Thymus (tissue), 11 donors: ENCODE data around the gene GRM5. TPM values are rescaled to one million over a fixed set of nuclear protein-coding genes. Genes with fewer than 3 reads are reported as not detected.
A peak's percentile ranks its signal among the peaks of the same experiment; 100 is the strongest.
"Not testable (repeated sequence)": the region's sequence is repeated elsewhere in the genome, so short reads cannot be mapped to it uniquely, and the experiment has no call there.

Source experiments
- DNase-seq, 9 donors: peaks; one replicate each; pipeline ENCODE4 v3.0.0-alpha.2; 2013; ENCODE audit warnings: low spot score in 9 of 9, low read depth in 6 of 9, missing footprints in 1 of 9
- H3K27ac ChIP-seq, 2 donors: one replicate each; pipeline ENCODE4 v1.5.1; 2013; ENCODE audit warnings: control low read depth in 1 of 2, low read depth in 1 of 2, low read length in 1 of 2, mild to moderate bottlenecking in 1 of 2, moderate library complexity in 1 of 2
- H3K27me3 ChIP-seq, 2 donors: one replicate each; pipeline ENCODE4 v1.5.1; 2013; ENCODE audit warnings: low read length in 1 of 2; ENCODE audit not compliant: control insufficient read depth in 2 of 2, insufficient read depth in 1 of 2
- H3K36me3 ChIP-seq, 2 donors: one replicate each; pipeline ENCODE4 v1.5.1; 2013; ENCODE audit warnings: low read length in 1 of 2, mild to moderate bottlenecking in 1 of 2, moderate library complexity in 1 of 2; ENCODE audit not compliant: control insufficient read depth in 2 of 2, insufficient read depth in 2 of 2
- H3K4me1 ChIP-seq, 2 donors: one replicate each; pipeline ENCODE4 v1.5.1; 2013; ENCODE audit warnings: low read length in 2 of 2; ENCODE audit not compliant: control insufficient read depth in 2 of 2, insufficient read depth in 2 of 2
- H3K4me3 ChIP-seq, 2 donors: one replicate each; pipeline ENCODE4 v1.5.1; 2013; ENCODE audit warnings: low read length in 2 of 2, control low read depth in 1 of 2, mild to moderate bottlenecking in 1 of 2
- H3K9me3 ChIP-seq, 2 donors: one replicate each; pipeline ENCODE4 v1.5.1; 2013; ENCODE audit warnings: low read length in 1 of 2, mild to moderate bottlenecking in 1 of 2; ENCODE audit not compliant: control insufficient read depth in 2 of 2, insufficient read depth in 1 of 2
- WGBS: extraction: QIAGEN DNeasy Blood & Tissue Kit; methylation state at CpG from one replicate; pipeline ENCODE4 v1.1.7; 2013; 5-methylcytosine and 5-hydroxymethylcytosine counted together
- polyA plus RNA-seq: library from polyadenylated mRNA; stranded (reverse); fragments of 200-250 nt; gene quantifications from one replicate; pipeline ENCODE4 v1.2.3, GENCODE V29; 2013
- total RNA-seq: library from RNA; stranded (reverse); fragments of 120-200 nt; gene quantifications from one replicate; pipeline ENCODE4 v1.2.4, GENCODE V29; 2013
- donor health status: healthy.

The GRM5 gene
- total and polyA plus RNA-seq, 2 donors = 0.05 TPM

DNA sequence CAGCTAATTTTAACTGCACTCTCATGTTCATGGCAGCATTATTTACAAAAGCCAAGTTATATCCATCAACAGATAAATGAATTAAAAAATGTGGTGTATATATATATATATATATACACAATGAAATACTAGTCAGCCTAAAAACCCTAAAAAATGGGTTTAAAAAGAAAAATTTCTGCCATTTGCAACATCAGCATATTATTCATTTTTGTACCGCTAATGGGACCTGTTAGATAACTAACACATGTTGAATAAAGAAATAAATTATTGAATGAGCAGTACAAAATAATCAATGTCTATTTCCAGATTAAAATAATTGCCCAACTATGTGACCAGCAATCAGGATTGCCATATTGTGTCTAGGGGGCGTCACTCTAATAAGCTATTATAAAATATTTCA lies 211.8 kb downstream of the GRM5 start:
- 92% methylated on average over 2 of the region's 2 CpGs for WGBS
- DNase-seq, H3K4me1 ChIP-seq, H3K9me3 ChIP-seq, H3K27me3 ChIP-seq, H3K4me3 ChIP-seq, H3K36me3 ChIP-seq, H3K27ac ChIP-seq: not testable (repeated sequence)

DNA sequence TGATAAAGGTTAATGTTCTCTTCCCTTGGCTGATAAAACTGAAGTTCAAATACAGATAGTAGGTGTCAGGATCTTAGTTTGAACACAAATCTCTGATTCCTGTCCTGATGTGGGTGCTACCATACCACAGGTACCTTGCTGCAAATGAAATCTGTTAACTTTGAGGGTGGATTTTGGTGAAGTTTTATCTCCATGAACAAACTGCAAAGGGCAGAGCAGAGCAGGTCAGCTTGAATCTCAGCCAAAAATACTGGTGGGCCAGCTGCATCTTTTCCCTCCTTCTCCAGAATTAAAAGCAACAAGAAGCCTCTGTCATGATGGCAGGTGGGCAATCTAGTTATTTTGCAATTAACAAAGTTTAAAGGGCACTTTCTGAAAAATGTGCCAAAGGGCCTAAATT lies 214.2 kb downstream of the GRM5 start:
- H3K36me3 ChIP-seq, H3K9me3 ChIP-seq, H3K4me1 ChIP-seq, H3K27ac ChIP-seq, H3K27me3 ChIP-seq, H3K4me3 ChIP-seq: not testable (repeated sequence)
- DNase-seq = peak in 1 of 9 donors; percentile 16

DNA sequence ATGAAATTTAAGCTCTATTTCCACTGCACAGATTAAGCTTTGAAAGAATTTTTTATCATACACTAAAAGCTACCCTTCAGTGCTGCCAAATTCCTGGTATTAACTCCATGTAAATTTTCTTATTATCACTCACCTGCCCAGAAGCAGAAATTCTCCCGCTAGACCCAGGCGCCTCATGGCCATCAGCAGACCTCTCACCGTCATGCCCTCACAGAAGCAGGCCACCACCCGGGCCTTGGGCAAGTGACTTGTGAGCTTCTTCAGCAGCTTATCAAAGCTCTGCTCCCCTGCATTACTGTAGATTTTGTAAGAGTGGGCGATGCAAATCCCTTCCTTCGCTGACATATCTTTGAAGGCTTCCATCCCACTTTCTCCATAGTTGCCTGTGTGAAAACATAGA lies 216.0 kb downstream of the GRM5 start:
- not testable (repeated sequence) for H3K27ac ChIP-seq, H3K9me3 ChIP-seq, H3K4me3 ChIP-seq, DNase-seq, H3K27me3 ChIP-seq, H3K4me1 ChIP-seq, H3K36me3 ChIP-seq
- 95% methylated on average over 4 of the region's 6 CpGs for WGBS

DNA sequence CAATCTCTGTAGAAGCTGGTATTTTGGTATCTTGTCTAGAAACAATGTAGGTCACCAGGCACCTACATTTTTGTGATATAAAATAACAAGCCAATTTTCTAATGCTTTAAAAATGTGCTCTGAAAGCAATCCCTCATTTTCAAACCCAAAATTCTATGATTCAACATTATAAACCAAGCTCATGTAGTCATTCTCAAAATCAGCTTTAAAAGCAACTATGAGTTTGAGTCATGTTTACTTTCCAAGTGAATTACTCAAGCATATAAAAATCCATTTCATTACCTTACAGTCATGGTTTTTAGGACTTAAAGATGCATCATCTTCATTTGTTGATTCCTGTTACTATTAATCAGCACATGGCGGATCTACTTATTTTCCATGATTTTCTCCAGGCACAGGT lies 216.4 kb downstream of the GRM5 start:
- no peak for DNase-seq
- H3K27ac ChIP-seq = no peak overlapping the region
- no peaks in the 10 kb centered on the region for H3K27me3 ChIP-seq
- no peaks in the 10 kb centered on the region for H3K9me3 ChIP-seq
- H3K4me1 ChIP-seq = peaks cover 3 to 10% of the 10 kb centered on the region in 2 donors
- no peaks in the 10 kb centered on the region for H3K36me3 ChIP-seq
- no peak overlapping the region for H3K4me3 ChIP-seq
- WGBS = 98% methylated on average over 1 of the region's 1 CpG

DNA sequence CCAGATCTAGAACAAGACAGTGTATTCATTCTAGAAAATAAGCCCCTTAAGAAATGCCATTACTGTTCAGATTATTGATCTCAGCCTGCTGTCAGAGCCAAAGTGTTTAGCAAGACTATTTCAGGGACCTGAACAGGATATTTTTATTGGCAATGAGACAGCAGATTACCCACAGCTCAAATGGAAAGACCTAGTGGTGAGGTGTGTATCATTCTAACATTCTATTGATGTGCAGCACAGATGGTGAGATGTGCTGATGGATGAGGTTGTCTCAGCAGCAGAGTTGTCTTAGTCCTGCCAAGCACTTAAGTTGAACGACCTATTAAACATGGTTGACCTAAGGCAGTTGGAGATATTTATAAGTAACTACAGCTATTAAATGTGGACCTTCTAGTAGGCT lies 219.5 kb downstream of the GRM5 start:
- peak in 1 of 9 donors; percentile 29 for DNase-seq
- not testable (repeated sequence) for H3K36me3 ChIP-seq, H3K27me3 ChIP-seq, H3K9me3 ChIP-seq, H3K27ac ChIP-seq, H3K4me3 ChIP-seq
- H3K4me1 ChIP-seq = peaks cover 4 to 16% of the 10 kb centered on the region in 2 donors
- 76% methylated on average over 1 of the region's 1 CpG for WGBS

DNA sequence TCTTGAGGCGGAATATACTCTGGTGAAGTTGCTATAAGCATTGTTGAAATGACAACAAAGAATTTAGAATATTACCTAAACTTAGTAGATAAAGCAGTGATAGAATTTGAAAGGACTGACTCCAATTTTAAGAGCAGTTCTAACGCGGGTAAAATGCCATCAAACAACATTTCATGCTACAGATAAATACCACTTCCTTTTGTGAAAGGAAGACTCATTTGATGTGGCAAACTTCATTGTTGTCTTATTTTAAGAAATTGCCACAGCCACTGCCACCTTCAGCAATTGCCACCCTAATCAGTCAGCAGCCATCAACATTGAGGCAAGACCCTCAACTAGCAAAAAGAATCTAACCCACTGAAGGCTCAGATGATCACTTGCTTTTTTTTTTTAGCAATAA lies 220.8 kb downstream of the GRM5 start:
- not testable (repeated sequence) for H3K4me3 ChIP-seq, H3K9me3 ChIP-seq, H3K36me3 ChIP-seq, H3K27me3 ChIP-seq
- peaks cover 4 to 16% of the 10 kb centered on the region in 2 donors for H3K4me1 ChIP-seq
- peak overlapping the region in 1 of 2 donors; percentile 87 for H3K27ac ChIP-seq
- 12% methylated on average over 3 of the region's 3 CpGs for WGBS
- DNase-seq = peak in 8 of 9 donors; percentile 40 to 88 (median 66)

DNA sequence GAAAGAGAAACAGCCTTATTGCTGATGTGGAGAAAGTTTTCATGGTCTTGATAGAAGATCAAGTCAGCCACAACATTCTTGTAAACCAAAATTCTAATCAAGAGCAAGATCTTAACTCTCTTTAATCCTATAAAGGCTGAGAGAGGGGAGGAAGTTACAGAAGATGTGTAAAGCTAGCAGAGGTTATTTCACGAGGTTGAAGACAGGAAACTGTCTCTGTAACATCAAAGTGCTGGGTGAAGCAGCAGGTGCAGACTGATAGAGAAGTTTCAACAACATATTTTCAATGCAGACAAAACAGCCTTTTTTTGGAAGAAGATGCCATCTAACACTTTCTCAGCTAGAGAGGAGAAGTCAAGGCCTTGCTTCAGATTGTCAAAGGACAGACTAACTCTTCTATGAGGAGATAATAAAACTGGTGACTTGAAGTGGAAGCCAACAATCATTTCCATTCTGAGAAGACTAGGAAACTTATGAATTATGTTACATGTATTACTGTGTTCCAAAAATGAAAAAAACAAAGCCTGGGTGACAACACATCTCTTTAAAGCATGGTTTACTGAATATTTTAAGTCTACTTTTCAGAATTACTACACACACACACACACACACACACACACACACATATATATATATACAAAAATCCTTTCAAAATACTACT lies 221.9 kb downstream of the GRM5 start:
- not testable (repeated sequence) for H3K9me3 ChIP-seq, H3K4me3 ChIP-seq, H3K27me3 ChIP-seq, H3K36me3 ChIP-seq
- Histone ChIP-seq H3K4me1 (peaks cover 4 to 16% of the 10 kb centered on the region in 2 donors), H3K27ac (peak overlapping the region; percentile 65 to 87)
- DNase-seq = peak; percentile 61 to 95 (median 84)
- WGBS = 2% methylated on average over 1 of the region's 1 CpG

DNA sequence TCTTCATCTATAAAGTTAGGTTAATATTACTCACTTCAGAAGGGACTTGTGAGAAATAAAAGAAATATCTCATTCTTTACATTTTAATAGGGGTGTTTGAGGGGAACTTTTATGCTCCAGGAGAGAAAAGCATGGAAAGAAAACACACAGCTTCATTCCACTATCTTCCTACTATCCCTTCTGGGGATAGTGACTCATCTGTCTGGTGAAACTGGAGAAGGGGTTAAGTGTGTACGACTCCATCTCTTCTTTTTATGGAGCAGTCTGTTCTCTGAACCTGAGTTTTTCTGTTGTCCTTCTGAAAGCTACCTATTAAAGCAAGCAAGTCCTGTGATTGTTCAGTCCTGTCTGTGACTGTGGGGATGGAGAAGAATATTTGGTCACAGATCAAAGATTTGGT lies 227.6 kb downstream of the GRM5 start:
- H3K27me3 ChIP-seq, H3K9me3 ChIP-seq, H3K4me1 ChIP-seq, DNase-seq, H3K4me3 ChIP-seq, H3K36me3 ChIP-seq, H3K27ac ChIP-seq: not testable (repeated sequence)
- 86% methylated on average over 1 of the region's 1 CpG for WGBS

DNA sequence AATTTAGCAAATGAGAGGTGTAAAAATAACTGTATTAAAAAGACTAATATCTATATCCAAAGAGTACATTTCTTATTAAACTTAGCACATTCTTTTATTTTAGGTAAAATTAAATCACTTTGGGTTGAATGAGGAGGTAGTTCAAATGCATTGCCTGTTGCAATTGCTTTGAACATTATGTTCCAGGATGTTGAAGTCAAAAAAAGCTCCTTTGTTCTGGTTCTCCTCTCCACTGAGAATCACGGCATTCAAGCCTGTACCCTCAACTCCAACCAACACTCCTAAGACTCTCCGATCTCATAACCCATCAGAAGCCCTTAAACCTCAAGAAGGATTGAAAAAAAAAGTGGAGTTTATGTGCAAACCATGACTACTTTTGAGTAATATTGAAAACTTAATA lies 230.1 kb downstream of the GRM5 start:
- H3K27ac ChIP-seq, H3K4me3 ChIP-seq, H3K4me1 ChIP-seq, H3K9me3 ChIP-seq, H3K36me3 ChIP-seq, H3K27me3 ChIP-seq: not testable (repeated sequence)
- whole genome bisulfite sequencing = 71% methylated on average over 2 of the region's 2 CpGs
- DNase-seq = peak in 1 of 9 donors; percentile 30
